HEK293 (cell line): ENCODE measurements around the gene CETP.

Source experiments
- CTCF ChIP-seq: fragments of 450-650 bp; formaldehyde crosslinking; IDR thresholded peaks from 2 replicates; pipeline ENCODE4 v1.5.1; 2016; ENCODE audit warnings: missing biosample characterization, missing genetic modification characterization
- REST ChIP-seq: fragments of 450-650 bp; formaldehyde crosslinking; IDR thresholded peaks from 2 replicates; pipeline ENCODE4 v1.5.1; 2016; ENCODE audit warnings: missing biosample characterization, missing genetic modification characterization
- TCF7L2 ChIP-seq: IDR thresholded peaks from 2 replicates; pipeline ENCODE4 v1.6.1; 2011; ENCODE audit warnings: low read depth, mild to moderate bottlenecking, inconsistent platforms, low read length, moderate library complexity, borderline replicate concordance
- ZBTB11 ChIP-seq: fragments of 450-650 bp; formaldehyde crosslinking; conservative IDR thresholded peaks from 2 replicates; pipeline ENCODE4 v1.5.1; 2016; ENCODE audit warnings: low read depth, missing biosample characterization, missing genetic modification characterization
- ZNF140 ChIP-seq: fragments of 450-650 bp; formaldehyde crosslinking; IDR thresholded peaks from 2 replicates; pipeline ENCODE4 v1.5.1; 2016; ENCODE audit warnings: missing biosample characterization, missing genetic modification characterization

GRCh38 chr16:57026778-57027062, 65.0 kb downstream of the CETP start:
- TF ChIP-seq CTCF (tag by site-specific recombination) (no peak), TCF7L2 (no peak), ZBTB11 (tag by site-specific recombination) (no peak), ZNF140 (tag by site-specific recombination) (no peak), REST (tag by site-specific recombination) (no peak)
